ENCODE data around the gene PPP1CB.

The PPP1CB gene

DNA sequence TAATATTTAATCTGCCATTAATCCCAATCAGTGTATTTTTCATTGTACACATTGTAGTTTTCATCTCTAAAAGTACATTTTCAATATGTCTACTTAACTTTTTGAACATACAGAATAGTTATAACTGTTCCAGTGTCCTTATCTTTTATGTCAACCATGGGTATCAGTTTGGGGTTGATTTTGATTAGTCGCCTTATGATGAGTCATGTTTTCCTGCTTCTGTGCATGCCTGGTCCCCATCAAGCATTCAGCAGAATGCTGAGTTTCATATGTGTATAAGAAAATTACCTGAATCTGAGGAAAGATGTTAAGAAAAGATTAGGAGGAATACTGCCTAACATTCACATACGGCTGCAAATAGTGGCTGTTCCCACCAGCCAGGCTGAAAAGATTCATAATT lies 76.8 kb downstream of the PPP1CB start:
- DNase-seq (ENCODE audit: low read depth, low spot score) = no peak
- in situ Hi-C loops (cut with HindIII; ENCODE audit: low sequenced_read_pairs) = no loop called here
- H3K4me3 ChIP-seq (ENCODE audit: low read depth, low read length) = no peak overlapping the region
- TF ChIP-seq, protein P1, sequence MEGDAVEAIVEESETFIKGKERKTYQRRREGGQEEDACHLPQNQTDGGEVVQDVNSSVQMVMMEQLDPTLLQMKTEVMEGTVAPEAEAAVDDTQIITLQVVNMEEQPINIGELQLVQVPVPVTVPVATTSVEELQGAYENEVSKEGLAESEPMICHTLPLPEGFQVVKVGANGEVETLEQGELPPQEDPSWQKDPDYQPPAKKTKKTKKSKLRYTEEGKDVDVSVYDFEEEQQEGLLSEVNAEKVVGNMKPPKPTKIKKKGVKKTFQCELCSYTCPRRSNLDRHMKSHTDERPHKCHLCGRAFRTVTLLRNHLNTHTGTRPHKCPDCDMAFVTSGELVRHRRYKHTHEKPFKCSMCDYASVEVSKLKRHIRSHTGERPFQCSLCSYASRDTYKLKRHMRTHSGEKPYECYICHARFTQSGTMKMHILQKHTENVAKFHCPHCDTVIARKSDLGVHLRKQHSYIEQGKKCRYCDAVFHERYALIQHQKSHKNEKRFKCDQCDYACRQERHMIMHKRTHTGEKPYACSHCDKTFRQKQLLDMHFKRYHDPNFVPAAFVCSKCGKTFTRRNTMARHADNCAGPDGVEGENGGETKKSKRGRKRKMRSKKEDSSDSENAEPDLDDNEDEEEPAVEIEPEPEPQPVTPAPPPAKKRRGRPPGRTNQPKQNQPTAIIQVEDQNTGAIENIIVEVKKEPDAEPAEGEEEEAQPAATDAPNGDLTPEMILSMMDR (IDR thresholded peaks at IDR 0.05; ENCODE audit: low read depth, low read length) = no peak

DNA sequence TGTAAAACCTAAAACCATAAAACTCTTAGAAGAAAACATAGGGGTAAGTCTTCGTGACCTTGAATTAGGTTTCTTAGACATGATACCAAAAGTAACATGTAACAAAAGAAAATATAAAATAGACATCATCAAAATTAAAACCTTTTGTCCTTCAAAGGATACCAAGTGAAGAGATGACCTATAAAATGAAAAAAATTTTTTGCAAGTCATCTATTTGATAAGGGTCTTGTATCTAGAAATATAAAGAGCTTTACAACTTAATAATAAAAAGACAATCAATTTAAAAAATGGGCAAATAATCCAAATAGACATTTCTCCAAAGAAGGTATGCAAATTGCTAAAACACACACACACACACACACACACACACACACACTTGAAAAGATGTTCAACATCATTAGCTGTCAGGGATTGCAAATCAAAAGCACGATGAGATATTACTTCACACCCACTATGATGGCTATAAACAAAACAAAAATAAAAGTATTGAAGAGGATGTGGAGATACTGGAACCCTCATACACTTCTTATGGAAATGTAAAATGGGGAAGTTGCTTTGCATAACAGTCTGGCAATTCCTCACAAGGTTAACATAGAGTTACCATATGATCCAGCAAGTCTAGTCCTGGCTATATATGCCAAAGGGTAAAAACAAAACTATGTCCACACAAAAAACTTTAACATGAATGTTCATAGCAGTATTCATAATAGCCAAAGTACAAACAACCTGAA lies 82.3 kb downstream of the PPP1CB start:
- in situ Hi-C loops (cut with HindIII; ENCODE audit: low sequenced_read_pairs) = no loop called here
- TF ChIP-seq, protein P1 (IDR thresholded peaks at IDR 0.05; ENCODE audit: low read depth, low read length) = no peak
- H3K4me3 ChIP-seq (ENCODE audit: low read depth, low read length) = no peak overlapping the region
- DNase-seq (ENCODE audit: low read depth, low spot score) = no peak

DNA sequence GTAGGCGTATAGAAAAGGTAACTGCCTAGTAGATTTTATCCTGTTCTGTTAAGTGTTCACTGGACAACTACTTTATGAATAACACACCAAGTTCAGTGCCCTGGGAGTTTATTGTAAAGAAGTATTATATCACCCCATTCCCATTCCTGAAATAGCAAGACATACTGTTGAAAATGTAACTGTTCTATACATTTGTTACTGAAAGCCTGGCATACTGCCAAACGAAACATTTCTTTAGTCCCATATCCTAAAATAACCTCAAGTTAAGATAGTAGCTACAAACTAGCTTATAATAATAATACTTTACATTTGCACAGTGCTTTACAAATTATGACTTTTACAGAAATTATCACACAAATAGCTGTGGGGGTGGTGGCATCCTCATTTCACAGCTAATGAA lies 84.2 kb downstream of the PPP1CB start:
- H3K4me3 ChIP-seq (ENCODE audit: low read depth, low read length) = no peak overlapping the region
- TF ChIP-seq, protein P1 (IDR thresholded peaks at IDR 0.05; ENCODE audit: low read depth, low read length) = no peak
- in situ Hi-C loops (cut with HindIII; ENCODE audit: low sequenced_read_pairs) = no loop called here
- DNase-seq (ENCODE audit: low read depth, low spot score) = no peak

DNA sequence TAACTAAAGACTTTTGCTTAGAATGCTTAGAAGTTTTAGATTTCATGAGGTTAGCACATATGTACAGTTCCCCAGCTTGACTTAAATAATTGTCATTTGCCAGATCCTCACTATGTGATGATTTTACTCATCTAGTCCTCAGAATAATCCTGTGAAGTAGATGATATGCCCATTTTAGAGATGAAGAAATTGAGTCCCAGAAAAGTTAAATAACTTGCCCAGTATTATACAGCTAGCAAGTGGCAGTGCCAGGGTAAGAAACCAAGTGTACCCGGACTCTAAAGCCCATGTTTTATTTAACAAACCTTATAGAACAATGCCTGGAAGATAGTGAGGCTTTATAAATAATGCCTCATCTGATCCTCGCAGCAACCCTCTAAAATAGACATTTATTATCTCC lies 87.3 kb downstream of the PPP1CB start:
- DNase-seq (ENCODE audit: low read depth, low spot score) = no peak
- TF ChIP-seq, protein P1 (IDR thresholded peaks at IDR 0.05; ENCODE audit: low read depth, low read length) = no peak
- no peak overlapping the region for H3K4me3 ChIP-seq (ENCODE audit: low read depth, low read length)
- in situ Hi-C loops (cut with HindIII; ENCODE audit: low sequenced_read_pairs) = no loop called here

DNA sequence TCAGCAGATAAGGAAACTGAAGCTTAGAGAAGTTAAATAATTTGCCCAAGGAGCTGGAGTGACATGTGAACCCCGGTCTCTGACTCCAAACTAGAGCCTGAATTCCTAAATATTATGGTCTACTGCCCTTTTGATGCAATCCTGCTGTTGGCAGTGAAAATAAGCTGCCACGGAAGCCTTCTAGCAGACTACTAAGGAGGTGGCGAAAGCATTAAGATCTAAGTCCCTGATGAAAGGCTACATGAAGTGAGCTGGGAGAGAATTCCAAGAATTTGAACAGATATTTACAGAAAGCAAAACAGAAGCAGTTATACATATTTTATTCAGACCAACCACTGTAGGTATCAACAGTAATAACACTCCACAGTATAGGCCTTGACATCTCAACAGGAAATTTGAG lies 90.4 kb downstream of the PPP1CB start:
- TF ChIP-seq, protein P1 (IDR thresholded peaks at IDR 0.05; ENCODE audit: low read depth, low read length) = no peak
- DNase-seq (ENCODE audit: low read depth, low spot score) = no peak
- in situ Hi-C loops (cut with HindIII; ENCODE audit: low sequenced_read_pairs) = no loop called here
- H3K4me3 ChIP-seq (ENCODE audit: low read depth, low read length) = no peak overlapping the region
